GM12878 (cell line): ENCODE data around the gene DHCR7. TPM values are rescaled to one million over a fixed set of nuclear protein-coding genes. Genes with fewer than 3 reads are reported as not detected.

Experiments used
- ATAC-seq: fragments of 200-7000 bp; cut with Tn5 transposase; 3 replicates; pipeline ENCODE4 v1.9.1; 2020; ENCODE audit warnings: mild to moderate bottlenecking, moderate library complexity
- BruUV-seq: library from RNA; stranded (reverse); fragments of 400-500 nt; replicated peaks from 2 replicates; lab custom pipeline; 2021; lab: Mats Ljungman, UMichigan
- CTCF ChIA-PET: fragments of 300-600 bp; sonication (Branson Sonifier 250); formaldehyde crosslinking; extraction: SDS; loops from one replicate; lab custom pipeline; 2021; ENCODE audit warnings: inconsistent platforms; lab: Yijun Ruan, JAX
- POLR2A ChIA-PET: fragments of 350-600 bp; formaldehyde crosslinking; extraction: SDS; loops from one replicate; lab custom pipeline; 2021; ENCODE audit warnings: inconsistent platforms; lab: Charles Lee
- RAD21 ChIA-PET: fragments of 300-600 bp; sonication (Branson Sonifier 250); formaldehyde crosslinking; loops from one replicate; lab custom pipeline; 2023; ENCODE audit warnings: antibody characterized with exemption; ENCODE audit not compliant: unreplicated experiment; lab: Charles Lee
- SMC1A ChIA-PET: fragments of 300-600 bp; sonication (Branson Sonifier 250); formaldehyde crosslinking; loops from one replicate; lab custom pipeline; 2023; ENCODE audit not compliant: unreplicated experiment, uncharacterized antibody; lab: Charles Lee
- DNase-seq: peaks from one replicate; pipeline ENCODE4 v3.0.0-alpha.2; 2011; ENCODE audit warnings: low read depth, low spot score
- FAIRE-seq: peaks from 3 replicates; lab custom pipeline; 2011; peaks lifted over from hg19 to GRCh38; lab: Jason Lieb, UNC
- H2AFZ ChIP-seq: 2 replicates; pipeline ENCODE4 v1.6.0; 2011; ENCODE audit warnings: low read depth, low read length, control low read depth; ENCODE audit not compliant: control insufficient read depth
- H3K27ac ChIP-seq: 2 replicates; pipeline ENCODE4 v1.5.1; 2011; ENCODE audit warnings: control low read depth; ENCODE audit not compliant: control insufficient read depth, insufficient read depth
- H3K27me3 ChIP-seq, 2 experiments: replicated peaks in 1 of 2; 2 replicates each; pipeline versions ENCODE4 v1.6.0 to v1.6.1; 2011; ENCODE audit warnings: low read length in 1 of 2; ENCODE audit not compliant: control insufficient read depth in 2 of 2, insufficient read depth in 2 of 2
- H3K36me3 ChIP-seq, 2 experiments: 2 replicates each; pipeline ENCODE4 v1.5.1; 2011; ENCODE audit warnings: low read length in 1 of 2; ENCODE audit not compliant: control insufficient read depth in 2 of 2, insufficient read depth in 2 of 2
- H3K4me1 ChIP-seq: 2 replicates; pipeline ENCODE4 v1.6.1; 2011; ENCODE audit warnings: mild to moderate bottlenecking, low read length, moderate library complexity, mixed read lengths; ENCODE audit not compliant: control insufficient read depth, insufficient read depth
- H3K4me2 ChIP-seq: 2 replicates; pipeline ENCODE4 v1.6.0; 2011; ENCODE audit warnings: control low read depth; ENCODE audit not compliant: control insufficient read depth, insufficient read depth
- H3K4me3 ChIP-seq: fragments of 200-600 bp; sonication (generic); 2 replicates; pipeline ENCODE4 v1.5.1; 2016
- H3K79me2 ChIP-seq: 2 replicates; pipeline ENCODE4 v1.6.0; 2011; ENCODE audit warnings: low read length; ENCODE audit not compliant: control insufficient read depth, insufficient read depth
- H3K9ac ChIP-seq: 2 replicates; pipeline ENCODE4 v1.8.0; 2011; ENCODE audit warnings: low read length, control low read depth, mixed read lengths; ENCODE audit not compliant: control insufficient read depth, insufficient read depth
- H3K9me3 ChIP-seq: replicated peaks from 3 replicates; pipeline ENCODE4 v1.5.1; 2011; ENCODE audit warnings: mild to moderate bottlenecking, low read length; ENCODE audit not compliant: control insufficient read depth, insufficient read depth
- H4K20me1 ChIP-seq: 2 replicates; pipeline ENCODE4 v1.6.0; 2011; ENCODE audit not compliant: control insufficient read depth, insufficient read depth
- BCL11A ChIP-seq: IDR thresholded peaks from 2 replicates; pipeline ENCODE4 v1.6.1; 2011; ENCODE audit warnings: low read depth, low read length
- BMI1 ChIP-seq: fragments of 450-650 bp; IDR thresholded peaks from 2 replicates; pipeline ENCODE4 v1.6.1; 2016; ENCODE audit warnings: mild to moderate bottlenecking, moderate library complexity, borderline replicate concordance
- JUND ChIP-seq: IDR thresholded peaks from 2 replicates; pipeline ENCODE4 v1.6.1; 2012; ENCODE audit warnings: low read depth, mild to moderate bottlenecking, low read length, improper control_type of control experiment, moderate library complexity
- MEF2A ChIP-seq: IDR thresholded peaks from 2 replicates; pipeline ENCODE4 v1.6.1; 2011; ENCODE audit warnings: low read depth, mild to moderate bottlenecking, low read length, moderate library complexity; ENCODE audit not compliant: insufficient read depth
- MTA2 ChIP-seq: fragments of 450-650 bp; IDR thresholded peaks from 2 replicates; pipeline ENCODE4 v1.6.1; 2016; ENCODE audit warnings: low read depth, mild to moderate bottlenecking, moderate library complexity
- MXI1 ChIP-seq: fragments of 150-350 bp; IDR thresholded peaks from 2 replicates; pipeline ENCODE4 v1.6.1; 2011; ENCODE audit warnings: low read depth, mild to moderate bottlenecking, inconsistent platforms, low read length, improper control_type of control experiment
- NRF1 ChIP-seq: conservative IDR thresholded peaks from 2 replicates; pipeline ENCODE4 v1.6.1; 2011; ENCODE audit warnings: mild to moderate bottlenecking, low read depth, low read length, improper control_type of control experiment
- SPI1 ChIP-seq: IDR thresholded peaks from 2 replicates; pipeline ENCODE4 v1.6.1; 2011; ENCODE audit warnings: low read depth, mild to moderate bottlenecking, low read length, moderate library complexity, borderline replicate concordance; ENCODE audit not compliant: insufficient read depth
- ZBED1 ChIP-seq: IDR thresholded peaks from 2 replicates; pipeline ENCODE4 v1.6.1; 2016; ENCODE audit warnings: borderline replicate concordance
- WGBS: methylation state at CpG from one replicate; pipeline ENCODE4 v1.1.6; 2016; ENCODE audit warnings: low lambda C conversion rate; ENCODE audit not compliant: insufficient replicate concordance, insufficient coverage; ENCODE audit errors: missing lambda C conversion rate; 5-methylcytosine and 5-hydroxymethylcytosine counted together
- in situ Hi-C: fragments of 300-500 bp; cut with MboI; formaldehyde crosslinking; loops from 9 replicates; pipeline ENCODE4 v1.14.3; 2018; ENCODE audit warnings: mixed read lengths
- intact Hi-C: fragments of 100-400 bp; cut with micrococcal nuclease; formaldehyde crosslinking; loops from one replicate; pipeline ENCODE4 v1.14.2; 2022; ENCODE audit not compliant: unreplicated experiment
- polyA plus RNA-seq, 11 experiments: library from polyadenylated mRNA; depleted of rRNA in 4 of 11; unstranded in 6 of 11; stranded (reverse) in 5 of 11; fragments of >200 nt; fragmentation: Nextera tagmentation in 4 of 11; fragmentation: Illumina TruSeq in 1 of 11; extraction: Ambion mirVana in 4 of 11; extraction: Trizol in 1 of 11; gene quantifications; 1 replicate in 1 of 11; 2 replicates in 10 of 11; pipeline versions ENCODE4 v1.2.1 to v1.2.3, GENCODE V29; 2011 to 2016; ENCODE audit warnings: inconsistent platforms in 2 of 11, missing spikeins in 2 of 11, low read depth in 1 of 11
- total RNA-seq, 4 experiments: library from RNA; depleted of rRNA in 3 of 4; stranded (reverse); fragments of >200 nt in 3 of 4; fragmentation: Illumina TruSeq in 1 of 4; extraction: Trizol in 1 of 4; gene quantifications; 2 replicates each; pipeline versions ENCODE4 v1.2.1 to v1.2.3, GENCODE V29; 2013 to 2021
- TF ChIP-seq, protein P1 (sequence below): IDR thresholded peaks from 2 replicates; pipeline ENCODE4 v1.6.1; 2012; ENCODE audit warnings: low read length, inconsistent platforms
- TF ChIP-seq, protein P2 (sequence below): IDR thresholded peaks from 2 replicates; pipeline ENCODE4 v1.6.1; 2012; ENCODE audit warnings: low read depth, low read length, improper control_type of control experiment
- TF ChIP-seq, protein P3 (sequence below): IDR thresholded peaks from 2 replicates; pipeline ENCODE4 v1.6.1; 2011; ENCODE audit warnings: borderline replicate concordance, low read depth, mild to moderate bottlenecking, moderate library complexity, low read length; ENCODE audit not compliant: insufficient read depth, poor library complexity, severe bottlenecking
- TF ChIP-seq, protein P4 (sequence below): IDR thresholded peaks from 2 replicates; pipeline ENCODE4 v1.6.1; 2012; ENCODE audit warnings: mild to moderate bottlenecking, low read depth, low read length
- TF ChIP-seq, protein P5 (sequence below): fragments of 450-650 bp; formaldehyde crosslinking; IDR thresholded peaks from 2 replicates; pipeline ENCODE4 v1.4.0; 2020; ENCODE audit warnings: mild to moderate bottlenecking, moderate library complexity

DHCR7 gene
- total and polyA plus RNA-seq, 10 of the 15 experiments (the other 5 are each of a cell fraction or from before 2014, with no cell fraction given) = 4.2 to 115 (median 57.8) TPM

DNA sequence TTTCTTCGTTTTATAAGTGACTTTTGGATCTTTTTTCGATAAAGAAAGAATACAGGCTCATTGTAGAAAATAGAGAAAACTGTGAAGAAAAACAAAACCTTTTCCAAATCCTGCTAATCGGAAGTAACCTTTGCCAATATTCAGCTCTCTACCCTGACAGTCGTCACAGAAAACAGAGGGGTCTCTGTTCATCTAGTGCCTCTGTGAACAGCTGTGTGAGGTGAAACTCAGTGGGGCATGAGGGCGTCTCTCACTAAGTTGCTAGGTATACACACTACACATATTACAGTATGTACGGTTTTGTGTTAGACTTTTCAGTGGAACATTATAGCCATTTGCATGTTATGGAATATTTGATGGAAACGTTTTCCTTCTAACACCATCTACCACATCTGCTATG, 39.4 kb downstream of the DHCR7 start:
- Histone ChIP-seq H3K27me3 (no peaks in the 10 kb centered on the region), H4K20me1 (no peaks in the 10 kb centered on the region), H3K36me3 (no peaks in the 10 kb centered on the region), H3K4me3 (no peak overlapping the region), H3K9ac (no peak overlapping the region), H3K9me3 (no peaks in the 10 kb centered on the region; the same call in 2 of the 3 replicates), H3K27ac (no peak overlapping the region), H3K4me1 (no peaks in the 10 kb centered on the region), H3K4me2 (no peak overlapping the region), H2AFZ (no peak overlapping the region), H3K79me2 (no peaks in the 10 kb centered on the region)
- DNase-seq (no peak), ATAC-seq (no peak), FAIRE-seq (no peak)
- CTCF ChIA-PET = no interaction called here
- BruUV-seq = no TSS peak
- in situ Hi-C loops = no loop called here
- 32% methylated on average over 7 of the region's 7 CpGs for WGBS
- POLR2A ChIA-PET = no interaction called here
- SMC1A ChIA-PET = no interaction called here
- intact Hi-C loops = no loop called here
- RAD21 ChIA-PET = no interaction called here
- no peak for TF ChIP-seq MXI1
- no peak for TF ChIP-seq MTA2
- no peak for TF ChIP-seq BCL11A
- TF ChIP-seq, protein P1, sequence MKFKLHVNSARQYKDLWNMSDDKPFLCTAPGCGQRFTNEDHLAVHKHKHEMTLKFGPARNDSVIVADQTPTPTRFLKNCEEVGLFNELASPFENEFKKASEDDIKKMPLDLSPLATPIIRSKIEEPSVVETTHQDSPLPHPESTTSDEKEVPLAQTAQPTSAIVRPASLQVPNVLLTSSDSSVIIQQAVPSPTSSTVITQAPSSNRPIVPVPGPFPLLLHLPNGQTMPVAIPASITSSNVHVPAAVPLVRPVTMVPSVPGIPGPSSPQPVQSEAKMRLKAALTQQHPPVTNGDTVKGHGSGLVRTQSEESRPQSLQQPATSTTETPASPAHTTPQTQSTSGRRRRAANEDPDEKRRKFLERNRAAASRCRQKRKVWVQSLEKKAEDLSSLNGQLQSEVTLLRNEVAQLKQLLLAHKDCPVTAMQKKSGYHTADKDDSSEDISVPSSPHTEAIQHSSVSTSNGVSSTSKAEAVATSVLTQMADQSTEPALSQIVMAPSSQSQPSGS = no peak
- no peak for TF ChIP-seq ZBED1
- TF ChIP-seq, protein P2, sequence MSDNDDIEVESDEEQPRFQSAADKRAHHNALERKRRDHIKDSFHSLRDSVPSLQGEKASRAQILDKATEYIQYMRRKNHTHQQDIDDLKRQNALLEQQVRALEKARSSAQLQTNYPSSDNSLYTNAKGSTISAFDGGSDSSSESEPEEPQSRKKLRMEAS = no peak
- TF ChIP-seq, protein P3, sequence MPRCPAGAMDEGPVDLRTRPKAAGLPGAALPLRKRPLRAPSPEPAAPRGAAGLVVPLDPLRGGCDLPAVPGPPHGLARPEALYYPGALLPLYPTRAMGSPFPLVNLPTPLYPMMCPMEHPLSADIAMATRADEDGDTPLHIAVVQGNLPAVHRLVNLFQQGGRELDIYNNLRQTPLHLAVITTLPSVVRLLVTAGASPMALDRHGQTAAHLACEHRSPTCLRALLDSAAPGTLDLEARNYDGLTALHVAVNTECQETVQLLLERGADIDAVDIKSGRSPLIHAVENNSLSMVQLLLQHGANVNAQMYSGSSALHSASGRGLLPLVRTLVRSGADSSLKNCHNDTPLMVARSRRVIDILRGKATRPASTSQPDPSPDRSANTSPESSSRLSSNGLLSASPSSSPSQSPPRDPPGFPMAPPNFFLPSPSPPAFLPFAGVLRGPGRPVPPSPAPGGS = no peak
- TF ChIP-seq SPI1 = no peak
- no peak for TF ChIP-seq JUND
- TF ChIP-seq, protein P4, sequence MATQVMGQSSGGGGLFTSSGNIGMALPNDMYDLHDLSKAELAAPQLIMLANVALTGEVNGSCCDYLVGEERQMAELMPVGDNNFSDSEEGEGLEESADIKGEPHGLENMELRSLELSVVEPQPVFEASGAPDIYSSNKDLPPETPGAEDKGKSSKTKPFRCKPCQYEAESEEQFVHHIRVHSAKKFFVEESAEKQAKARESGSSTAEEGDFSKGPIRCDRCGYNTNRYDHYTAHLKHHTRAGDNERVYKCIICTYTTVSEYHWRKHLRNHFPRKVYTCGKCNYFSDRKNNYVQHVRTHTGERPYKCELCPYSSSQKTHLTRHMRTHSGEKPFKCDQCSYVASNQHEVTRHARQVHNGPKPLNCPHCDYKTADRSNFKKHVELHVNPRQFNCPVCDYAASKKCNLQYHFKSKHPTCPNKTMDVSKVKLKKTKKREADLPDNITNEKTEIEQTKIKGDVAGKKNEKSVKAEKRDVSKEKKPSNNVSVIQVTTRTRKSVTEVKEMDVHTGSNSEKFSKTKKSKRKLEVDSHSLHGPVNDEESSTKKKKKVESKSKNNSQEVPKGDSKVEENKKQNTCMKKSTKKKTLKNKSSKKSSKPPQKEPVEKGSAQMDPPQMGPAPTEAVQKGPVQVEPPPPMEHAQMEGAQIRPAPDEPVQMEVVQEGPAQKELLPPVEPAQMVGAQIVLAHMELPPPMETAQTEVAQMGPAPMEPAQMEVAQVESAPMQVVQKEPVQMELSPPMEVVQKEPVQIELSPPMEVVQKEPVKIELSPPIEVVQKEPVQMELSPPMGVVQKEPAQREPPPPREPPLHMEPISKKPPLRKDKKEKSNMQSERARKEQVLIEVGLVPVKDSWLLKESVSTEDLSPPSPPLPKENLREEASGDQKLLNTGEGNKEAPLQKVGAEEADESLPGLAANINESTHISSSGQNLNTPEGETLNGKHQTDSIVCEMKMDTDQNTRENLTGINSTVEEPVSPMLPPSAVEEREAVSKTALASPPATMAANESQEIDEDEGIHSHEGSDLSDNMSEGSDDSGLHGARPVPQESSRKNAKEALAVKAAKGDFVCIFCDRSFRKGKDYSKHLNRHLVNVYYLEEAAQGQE = no peak
- no peak for TF ChIP-seq BMI1
- TF ChIP-seq, protein P5, sequence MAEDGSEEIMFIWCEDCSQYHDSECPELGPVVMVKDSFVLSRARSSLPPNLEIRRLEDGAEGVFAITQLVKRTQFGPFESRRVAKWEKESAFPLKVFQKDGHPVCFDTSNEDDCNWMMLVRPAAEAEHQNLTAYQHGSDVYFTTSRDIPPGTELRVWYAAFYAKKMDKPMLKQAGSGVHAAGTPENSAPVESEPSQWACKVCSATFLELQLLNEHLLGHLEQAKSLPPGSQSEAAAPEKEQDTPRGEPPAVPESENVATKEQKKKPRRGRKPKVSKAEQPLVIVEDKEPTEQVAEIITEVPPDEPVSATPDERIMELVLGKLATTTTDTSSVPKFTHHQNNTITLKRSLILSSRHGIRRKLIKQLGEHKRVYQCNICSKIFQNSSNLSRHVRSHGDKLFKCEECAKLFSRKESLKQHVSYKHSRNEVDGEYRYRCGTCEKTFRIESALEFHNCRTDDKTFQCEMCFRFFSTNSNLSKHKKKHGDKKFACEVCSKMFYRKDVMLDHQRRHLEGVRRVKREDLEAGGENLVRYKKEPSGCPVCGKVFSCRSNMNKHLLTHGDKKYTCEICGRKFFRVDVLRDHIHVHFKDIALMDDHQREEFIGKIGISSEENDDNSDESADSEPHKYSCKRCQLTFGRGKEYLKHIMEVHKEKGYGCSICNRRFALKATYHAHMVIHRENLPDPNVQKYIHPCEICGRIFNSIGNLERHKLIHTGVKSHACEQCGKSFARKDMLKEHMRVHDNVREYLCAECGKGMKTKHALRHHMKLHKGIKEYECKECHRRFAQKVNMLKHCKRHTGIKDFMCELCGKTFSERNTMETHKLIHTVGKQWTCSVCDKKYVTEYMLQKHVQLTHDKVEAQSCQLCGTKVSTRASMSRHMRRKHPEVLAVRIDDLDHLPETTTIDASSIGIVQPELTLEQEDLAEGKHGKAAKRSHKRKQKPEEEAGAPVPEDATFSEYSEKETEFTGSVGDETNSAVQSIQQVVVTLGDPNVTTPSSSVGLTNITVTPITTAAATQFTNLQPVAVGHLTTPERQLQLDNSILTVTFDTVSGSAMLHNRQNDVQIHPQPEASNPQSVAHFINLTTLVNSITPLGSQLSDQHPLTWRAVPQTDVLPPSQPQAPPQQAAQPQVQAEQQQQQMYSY (CRISPR knock-in tag) = no peak
- no peak for TF ChIP-seq MEF2A
- TF ChIP-seq NRF1 = no peak
